Vagina (tissue), 2 donors: ENCODE measurements around the gene ACBD5. TPM values are rescaled to one million over a fixed set of nuclear protein-coding genes. Genes with fewer than 3 reads are reported as not detected.
"Not testable (repeated sequence)": the region's sequence is repeated elsewhere in the genome, so short reads cannot be mapped to it uniquely, and the experiment has no call there.

Experiments
- DNase-seq, 2 donors: peaks; one replicate each; pipeline ENCODE4 v3.0.0-alpha.2; 2017; ENCODE audit errors: extremely low spot score in 2 of 2
- H3K27ac ChIP-seq: fragments of 200-600 bp; sonication (generic); one replicate; pipeline ENCODE4 v1.5.1; 2019
- H3K27me3 ChIP-seq: fragments of 200-600 bp; sonication (generic); one replicate; pipeline ENCODE4 v1.5.1; 2019
- H3K36me3 ChIP-seq, 2 donors: fragments of 200-600 bp; sonication (generic); one replicate each; pipeline ENCODE4 v1.5.1; 2017 to 2019
- H3K4me1 ChIP-seq: fragments of 200-600 bp; sonication (generic); one replicate; pipeline ENCODE4 v1.5.1; 2019
- H3K4me3 ChIP-seq, 2 donors: fragments of 200-600 bp; sonication (generic); 1 replicate in 1 of 2; 2 replicates in 1 of 2; pipeline ENCODE4 v1.5.1; 2016 to 2019
- H3K9me3 ChIP-seq: fragments of 200-600 bp; sonication (generic); one replicate; pipeline ENCODE4 v1.5.1; 2019
- POLR2A ChIP-seq, 2 donors: fragments of 450-650 bp; IDR thresholded peaks; one replicate each; pipeline ENCODE4 v1.6.1; 2017; ENCODE audit warnings: antibody characterized with exemption in 2 of 2, mild to moderate bottlenecking in 2 of 2, moderate library complexity in 2 of 2
- POLR2AphosphoS5 ChIP-seq, 2 donors: sonication (generic); formaldehyde crosslinking; IDR thresholded peaks; one replicate each; pipeline ENCODE4 v1.9.0; 2017; ENCODE audit warnings: antibody characterized with exemption in 2 of 2, mild to moderate bottlenecking in 2 of 2, low read depth in 1 of 2; ENCODE audit not compliant: insufficient read depth in 1 of 2
- intact Hi-C: fragments of 100-400 bp; cut with DNase I; formaldehyde crosslinking; loops from one replicate; pipeline ENCODE4 v1.15.1; 2023
- total RNA-seq: library from RNA; depleted of rRNA; stranded (reverse); fragments of >200 nt; gene quantifications from one replicate; pipeline ENCODE4 v1.2.3, GENCODE V29; 2016
- TF ChIP-seq, protein P1 (sequence below), 3 experiments: fragments of 450-650 bp in 2 of 3; fragments of 200-600 bp in 1 of 3; sonication (generic) in 1 of 3; IDR thresholded peaks; one replicate each; pipeline ENCODE4 v1.5.1; 2017 to 2019; ENCODE audit warnings: antibody characterized with exemption in 3 of 3, mild to moderate bottlenecking in 2 of 3, moderate library complexity in 2 of 3

The ACBD5 gene
- total RNA-seq, 1 donor from 2014 or later: 12.3 TPM

GRCh38 chr10:27241652-27242472 lies 1.3 kb upstream of the ACBD5 start:
- TF ChIP-seq POLR2A (IDR thresholded peaks at IDR 0.05): peak; percentile 45 to 86
- TF ChIP-seq, protein P1, sequence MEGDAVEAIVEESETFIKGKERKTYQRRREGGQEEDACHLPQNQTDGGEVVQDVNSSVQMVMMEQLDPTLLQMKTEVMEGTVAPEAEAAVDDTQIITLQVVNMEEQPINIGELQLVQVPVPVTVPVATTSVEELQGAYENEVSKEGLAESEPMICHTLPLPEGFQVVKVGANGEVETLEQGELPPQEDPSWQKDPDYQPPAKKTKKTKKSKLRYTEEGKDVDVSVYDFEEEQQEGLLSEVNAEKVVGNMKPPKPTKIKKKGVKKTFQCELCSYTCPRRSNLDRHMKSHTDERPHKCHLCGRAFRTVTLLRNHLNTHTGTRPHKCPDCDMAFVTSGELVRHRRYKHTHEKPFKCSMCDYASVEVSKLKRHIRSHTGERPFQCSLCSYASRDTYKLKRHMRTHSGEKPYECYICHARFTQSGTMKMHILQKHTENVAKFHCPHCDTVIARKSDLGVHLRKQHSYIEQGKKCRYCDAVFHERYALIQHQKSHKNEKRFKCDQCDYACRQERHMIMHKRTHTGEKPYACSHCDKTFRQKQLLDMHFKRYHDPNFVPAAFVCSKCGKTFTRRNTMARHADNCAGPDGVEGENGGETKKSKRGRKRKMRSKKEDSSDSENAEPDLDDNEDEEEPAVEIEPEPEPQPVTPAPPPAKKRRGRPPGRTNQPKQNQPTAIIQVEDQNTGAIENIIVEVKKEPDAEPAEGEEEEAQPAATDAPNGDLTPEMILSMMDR (IDR thresholded peaks at IDR 0.05): peak in 1 of 3 experiments; percentile 58
- TF ChIP-seq POLR2AphosphoS5 (IDR thresholded peaks at IDR 0.05; ENCODE audit: insufficient read depth in 1 of 2, low read depth in 1 of 2): peak; percentile 95 to 96
- H3K9me3 ChIP-seq: no peaks in the 10 kb centered on the region
- H3K27me3 ChIP-seq: no peaks in the 10 kb centered on the region
- peak in 1 of 2 donors; percentile 95 for DNase-seq
- H3K4me1 ChIP-seq: peaks cover 44% of the 10 kb centered on the region
- no peaks in the 10 kb centered on the region for H3K36me3 ChIP-seq
- peak overlapping the region; percentile 98 for H3K27ac ChIP-seq
- intact Hi-C loops: loop anchor here (5.0 kb wide), 1 partner anchor 85 kb away; the partner anchor contains the start of gene MASTL
- H3K4me3 ChIP-seq: peak overlapping the region; percentile 81 to 85

- Histone ChIP-seq H3K9me3 (no peaks in the 10 kb centered on the region), H3K27ac (peak overlapping the region; percentile 98), H3K4me1 (peaks cover 44% of the 10 kb centered on the region), H3K27me3 (no peaks in the 10 kb centered on the region), H3K36me3 (no peaks in the 10 kb centered on the region), H3K4me3 (peak overlapping the region; percentile 81 to 85)
- intact Hi-C loops: loop anchor here (5.0 kb wide), 1 partner anchor 84 kb away; the partner anchor contains the start of gene MASTL
- DNase-seq: peak in 1 of 2 donors; percentile 87
- TF ChIP-seq POLR2A (IDR thresholded peaks at IDR 0.05) (no peak), POLR2AphosphoS5 (IDR thresholded peaks at IDR 0.05; ENCODE audit: insufficient read depth in 1 of 2, low read depth in 1 of 2) (no peak)
Observed at GRCh38 chr10:27241010-27241651, 534 bp upstream of the ACBD5 start.

DNA sequence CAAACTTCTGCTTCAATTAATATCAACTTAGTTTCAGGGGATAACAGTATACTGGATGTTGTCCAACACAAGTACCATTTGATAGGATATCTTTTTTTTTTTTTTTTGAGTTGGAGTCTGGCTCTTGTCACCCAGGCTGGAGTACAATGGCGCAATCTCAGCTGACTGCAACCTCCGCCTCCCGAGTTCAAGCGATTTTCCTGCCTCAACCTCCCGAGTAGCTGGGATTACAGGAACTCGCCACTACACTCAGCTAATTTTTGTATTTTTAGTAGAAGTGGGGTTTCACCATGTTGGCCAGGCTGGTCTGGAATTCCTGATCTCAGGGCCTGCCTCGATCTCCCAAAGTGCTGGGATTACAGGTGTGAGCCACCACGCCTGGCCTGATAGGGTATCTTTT lies 3.1 kb downstream of the ACBD5 start:
- H3K27ac ChIP-seq, H3K27me3 ChIP-seq, H3K9me3 ChIP-seq, H3K4me3 ChIP-seq, intact Hi-C loops, DNase-seq, H3K36me3 ChIP-seq: not testable (repeated sequence)
- peaks cover 45% of the 10 kb centered on the region for H3K4me1 ChIP-seq

GRCh38 chr10:27236589-27237128 lies 3.9 kb downstream of the ACBD5 start:
- DNase-seq, intact Hi-C loops, H3K27me3 ChIP-seq, H3K9me3 ChIP-seq, H3K27ac ChIP-seq, H3K4me3 ChIP-seq: not testable (repeated sequence)
- H3K36me3 ChIP-seq: peaks cover 0 to 12% of the 10 kb centered on the region in 2 donors
- H3K4me1 ChIP-seq: peaks cover 45% of the 10 kb centered on the region

DNA sequence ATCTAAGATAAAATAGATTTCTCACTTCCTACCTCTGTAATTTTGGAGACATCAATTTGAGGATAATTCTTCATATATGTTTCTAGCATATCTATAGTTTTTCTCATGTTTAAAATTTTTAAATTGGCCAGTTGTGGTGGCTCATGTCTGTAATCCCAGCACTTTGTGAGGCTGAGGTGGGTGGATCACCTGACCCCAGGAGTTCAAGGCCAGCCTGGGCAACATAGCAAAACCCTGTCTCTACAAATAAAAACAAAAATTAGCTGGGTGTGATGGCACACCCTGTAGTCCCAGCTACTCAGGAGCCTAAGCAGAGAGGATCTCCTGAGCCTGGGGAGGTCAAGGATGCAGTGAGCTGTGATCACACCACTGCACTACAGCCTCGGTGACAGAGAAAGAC lies 4.9 kb downstream of the ACBD5 start:
- Histone ChIP-seq H3K4me3 (no peak overlapping the region), H3K4me1 (peaks cover 36% of the 10 kb centered on the region), H3K9me3 (no peaks in the 10 kb centered on the region), H3K27ac (no peak overlapping the region), H3K27me3 (no peaks in the 10 kb centered on the region), H3K36me3 (peaks cover 0 to 18% of the 10 kb centered on the region in 2 donors)
- no peak for DNase-seq
- intact Hi-C loops: no loop called here
- no peak for TF ChIP-seq POLR2AphosphoS5 (IDR thresholded peaks at IDR 0.05; ENCODE audit: insufficient read depth in 1 of 2, low read depth in 1 of 2)
- TF ChIP-seq, protein P1 (IDR thresholded peaks at IDR 0.05): no peak
- no peak for TF ChIP-seq POLR2A (IDR thresholded peaks at IDR 0.05)

DNA sequence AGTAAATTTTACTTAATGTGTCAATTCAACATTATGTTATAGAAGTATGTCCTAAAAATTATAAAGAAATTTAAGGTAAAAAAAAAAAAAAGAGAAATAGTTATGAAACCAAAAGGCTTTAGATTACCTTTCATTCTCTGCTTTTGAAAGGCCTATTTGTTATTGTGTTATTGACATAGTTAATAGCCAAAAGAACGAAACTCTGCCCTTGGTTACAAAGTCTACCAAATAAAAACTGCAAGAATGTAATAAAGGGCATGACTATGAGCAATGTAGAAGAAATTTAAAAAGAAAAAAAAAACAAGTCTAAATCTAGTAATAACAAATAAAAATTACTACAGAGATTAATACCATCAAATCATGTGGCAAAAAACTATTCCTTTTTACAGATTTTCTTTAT lies 10.6 kb downstream of the ACBD5 start:
- Histone ChIP-seq H3K4me3 (no peak overlapping the region), H3K27me3 (no peaks in the 10 kb centered on the region), H3K36me3 (peaks cover 0 to 22% of the 10 kb centered on the region in 2 donors), H3K9me3 (no peaks in the 10 kb centered on the region), H3K27ac (no peak overlapping the region), H3K4me1 (no peaks in the 10 kb centered on the region)
- intact Hi-C loops: no loop called here
- TF ChIP-seq POLR2A (IDR thresholded peaks at IDR 0.05) (no peak), POLR2AphosphoS5 (IDR thresholded peaks at IDR 0.05; ENCODE audit: insufficient read depth in 1 of 2, low read depth in 1 of 2) (no peak)
- TF ChIP-seq, protein P1 (IDR thresholded peaks at IDR 0.05): no peak
- DNase-seq: no peak
